OCI-LY1 (cell line): ENCODE results near the gene TMEM236.

Experiments
- H2AFZ ChIP-seq: fragments of 200-600 bp; sonication (generic), shearing (Covaris generic); 2 replicates; pipeline ENCODE4 v1.6.0; 2014; ENCODE audit warnings: antibody characterized with exemption, mild to moderate bottlenecking, low read length
- H3F3A ChIP-seq: fragments of 200-600 bp; sonication (generic), shearing (Covaris generic); 2 replicates; pipeline ENCODE4 v1.6.0; 2014; ENCODE audit warnings: mild to moderate bottlenecking, antibody characterized with exemption, low read length, moderate library complexity; ENCODE audit not compliant: insufficient read depth
- H3K27ac ChIP-seq: fragments of 200-600 bp; sonication (generic); 2 replicates; pipeline ENCODE4 v1.5.1; 2014; ENCODE audit warnings: low read length, mixed run types, mild to moderate bottlenecking, low read depth; ENCODE audit not compliant: poor library complexity, severe bottlenecking
- H3K27me3 ChIP-seq: fragments of 200-600 bp; sonication (generic); 2 replicates; pipeline ENCODE4 v1.6.0; 2014; ENCODE audit warnings: antibody characterized with exemption, mild to moderate bottlenecking, low read length, moderate library complexity; ENCODE audit not compliant: insufficient read depth
- H3K36me3 ChIP-seq: fragments of 200-600 bp; sonication (generic); 2 replicates; pipeline ENCODE4 v1.6.1; 2014; ENCODE audit warnings: mild to moderate bottlenecking, antibody characterized with exemption, low read length, moderate library complexity, mixed read lengths; ENCODE audit not compliant: insufficient read depth
- H3K4me1 ChIP-seq: fragments of 200-600 bp; sonication (generic); 2 replicates; pipeline ENCODE4 v1.5.1; 2014; ENCODE audit warnings: mild to moderate bottlenecking, low read length, moderate library complexity; ENCODE audit not compliant: insufficient read depth, severe bottlenecking
- H3K4me2 ChIP-seq: fragments of 200-600 bp; sonication (generic), shearing (Covaris generic); 2 replicates; pipeline ENCODE4 v1.6.1; 2014; ENCODE audit warnings: low read length
- H3K4me3 ChIP-seq: fragments of 200-600 bp; sonication (generic); 2 replicates; pipeline ENCODE4 v1.5.1; 2014; ENCODE audit warnings: low read length, low read depth, mild to moderate bottlenecking, mixed read lengths; ENCODE audit not compliant: poor library complexity, severe bottlenecking
- H3K79me2 ChIP-seq: fragments of 200-600 bp; shearing (Covaris generic); 2 replicates; pipeline ENCODE4 v1.6.1; 2016; ENCODE audit warnings: mixed run types, low read length, mixed read lengths; ENCODE audit not compliant: insufficient read depth
- H3K9ac ChIP-seq: fragments of 200-600 bp; sonication (generic), shearing (Covaris generic); 2 replicates; pipeline ENCODE4 v1.6.1; 2014; ENCODE audit warnings: mild to moderate bottlenecking, low read length, mixed read lengths
- H3K9me2 ChIP-seq: fragments of 200-600 bp; sonication (generic), shearing (Covaris generic); 2 replicates; pipeline ENCODE4 v1.6.1; 2014; ENCODE audit warnings: low read depth, mild to moderate bottlenecking, low read length, mixed read lengths
- H3K9me3 ChIP-seq: fragments of 200-600 bp; shearing (Covaris generic); 2 replicates; pipeline ENCODE4 v1.6.1; 2014; ENCODE audit warnings: low read length, mixed read lengths
- H4K20me1 ChIP-seq: fragments of 200-600 bp; sonication (generic), shearing (Covaris generic); 2 replicates; pipeline ENCODE4 v1.6.0; 2016; ENCODE audit warnings: mild to moderate bottlenecking, low read length; ENCODE audit not compliant: insufficient read depth
- EZH2 ChIP-seq: fragments of 200-600 bp; sonication (generic), shearing (Covaris generic); IDR thresholded peaks from 2 replicates; pipeline ENCODE4 v1.8.0; 2017; ENCODE audit warnings: borderline replicate concordance, mixed run types, mild to moderate bottlenecking, antibody characterized with exemption, low read length, moderate library complexity, mixed read lengths
- TF ChIP-seq, protein P1 (sequence below): fragments of 200-600 bp; sonication (generic), shearing (Covaris generic); IDR thresholded peaks from 2 replicates; pipeline ENCODE4 v1.5.1; 2017; ENCODE audit warnings: mild to moderate bottlenecking, antibody characterized with exemption, low read length, moderate library complexity, mixed read lengths

The TMEM236 gene

DNA sequence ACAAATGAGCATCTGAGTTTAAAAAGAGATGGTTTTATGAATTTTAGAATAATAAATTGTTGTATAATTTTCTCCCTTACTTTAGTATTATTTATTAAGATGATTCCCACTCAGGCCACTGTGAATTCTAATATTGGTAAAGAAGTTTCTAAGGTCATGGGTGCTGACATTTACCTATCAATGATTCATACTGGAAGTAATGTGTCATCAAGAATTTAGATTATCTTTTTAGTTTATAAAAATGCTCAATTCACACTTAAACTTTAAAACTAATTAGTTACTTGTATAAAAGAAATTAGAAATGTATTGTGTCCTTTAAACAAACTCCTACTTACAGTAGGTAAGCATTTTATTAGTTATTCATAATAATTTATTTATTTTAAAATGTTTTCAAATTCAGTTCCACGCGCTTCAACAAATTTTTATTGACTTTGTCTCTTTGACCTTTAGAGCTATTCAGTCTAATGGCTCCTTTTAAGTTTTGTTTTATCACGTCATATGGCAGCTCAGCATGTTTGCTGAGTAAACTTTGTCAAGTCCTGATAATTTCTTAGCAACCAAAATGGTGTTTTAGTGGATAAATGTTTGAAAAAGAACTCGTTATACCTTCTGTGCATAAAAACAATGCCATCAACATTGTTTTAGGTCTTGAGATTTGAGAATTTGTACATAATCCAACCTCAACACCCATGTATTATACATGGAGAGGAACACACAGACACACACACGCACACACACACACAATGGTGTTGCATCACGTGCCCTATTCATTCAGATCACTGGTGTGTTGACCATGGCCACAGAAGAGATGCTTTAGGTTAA, 42.0 kb downstream of the TMEM236 start:
- no peak for TF ChIP-seq EZH2
- TF ChIP-seq, protein P1, sequence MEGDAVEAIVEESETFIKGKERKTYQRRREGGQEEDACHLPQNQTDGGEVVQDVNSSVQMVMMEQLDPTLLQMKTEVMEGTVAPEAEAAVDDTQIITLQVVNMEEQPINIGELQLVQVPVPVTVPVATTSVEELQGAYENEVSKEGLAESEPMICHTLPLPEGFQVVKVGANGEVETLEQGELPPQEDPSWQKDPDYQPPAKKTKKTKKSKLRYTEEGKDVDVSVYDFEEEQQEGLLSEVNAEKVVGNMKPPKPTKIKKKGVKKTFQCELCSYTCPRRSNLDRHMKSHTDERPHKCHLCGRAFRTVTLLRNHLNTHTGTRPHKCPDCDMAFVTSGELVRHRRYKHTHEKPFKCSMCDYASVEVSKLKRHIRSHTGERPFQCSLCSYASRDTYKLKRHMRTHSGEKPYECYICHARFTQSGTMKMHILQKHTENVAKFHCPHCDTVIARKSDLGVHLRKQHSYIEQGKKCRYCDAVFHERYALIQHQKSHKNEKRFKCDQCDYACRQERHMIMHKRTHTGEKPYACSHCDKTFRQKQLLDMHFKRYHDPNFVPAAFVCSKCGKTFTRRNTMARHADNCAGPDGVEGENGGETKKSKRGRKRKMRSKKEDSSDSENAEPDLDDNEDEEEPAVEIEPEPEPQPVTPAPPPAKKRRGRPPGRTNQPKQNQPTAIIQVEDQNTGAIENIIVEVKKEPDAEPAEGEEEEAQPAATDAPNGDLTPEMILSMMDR, result no peak
- no peaks in the 10 kb centered on the region for H3K79me2 ChIP-seq
- H3K4me3 ChIP-seq, result no peak overlapping the region
- H3F3A ChIP-seq, result no peaks in the 10 kb centered on the region
- no peaks in the 10 kb centered on the region for H3K36me3 ChIP-seq
- no peak overlapping the region for H3K27ac ChIP-seq
- no peaks in the 10 kb centered on the region for H3K27me3 ChIP-seq
- no peaks in the 10 kb centered on the region for H3K4me1 ChIP-seq
- H4K20me1 ChIP-seq, result no peaks in the 10 kb centered on the region
- no peak overlapping the region for H3K9ac ChIP-seq
- H2AFZ ChIP-seq, result no peak overlapping the region
- no peak overlapping the region for H3K4me2 ChIP-seq
- H3K9me3 ChIP-seq, result no peaks in the 10 kb centered on the region
- H3K9me2 ChIP-seq, result no peaks in the 10 kb centered on the region

DNA sequence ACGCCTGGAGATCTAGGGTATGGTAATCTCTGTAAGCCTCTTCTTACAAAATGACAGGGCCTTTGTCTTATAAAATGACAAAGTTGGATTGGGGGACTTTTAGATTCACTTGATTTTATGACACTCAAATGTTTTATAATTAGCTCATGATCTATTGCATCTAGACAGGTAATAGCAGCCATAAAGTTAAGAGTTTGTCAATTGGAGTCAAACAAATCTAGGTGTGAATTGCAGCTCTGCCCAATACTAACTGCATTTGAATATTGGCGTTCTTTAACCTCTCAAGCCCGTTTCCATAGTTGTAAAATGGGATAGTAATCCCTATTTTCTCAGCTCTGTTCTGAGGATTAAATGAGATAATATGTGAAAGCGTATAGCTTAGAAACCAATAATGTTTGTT, 43.1 kb downstream of the TMEM236 start:
- H3K79me2 ChIP-seq, result no peaks in the 10 kb centered on the region
- H3K4me2 ChIP-seq, result no peak overlapping the region
- no peaks in the 10 kb centered on the region for H3K36me3 ChIP-seq
- no peak overlapping the region for H3K4me3 ChIP-seq
- H3F3A ChIP-seq, result no peaks in the 10 kb centered on the region
- H3K9ac ChIP-seq, result no peak overlapping the region
- H3K9me3 ChIP-seq, result no peaks in the 10 kb centered on the region
- TF ChIP-seq EZH2, result no peak
- TF ChIP-seq, protein P1, result no peak
- no peaks in the 10 kb centered on the region for H3K27me3 ChIP-seq
- no peaks in the 10 kb centered on the region for H3K4me1 ChIP-seq
- no peaks in the 10 kb centered on the region for H4K20me1 ChIP-seq
- no peak overlapping the region for H3K27ac ChIP-seq
- H2AFZ ChIP-seq, result no peak overlapping the region
- no peaks in the 10 kb centered on the region for H3K9me2 ChIP-seq

- TF ChIP-seq EZH2, result no peak
- TF ChIP-seq, protein P1, result no peak
- no peaks in the 10 kb centered on the region for H3F3A ChIP-seq
- no peaks in the 10 kb centered on the region for H3K4me1 ChIP-seq
- no peaks in the 10 kb centered on the region for H3K36me3 ChIP-seq
- no peak overlapping the region for H3K9ac ChIP-seq
- H3K9me2 ChIP-seq, result no peaks in the 10 kb centered on the region
- H3K27me3 ChIP-seq, result no peaks in the 10 kb centered on the region
- no peaks in the 10 kb centered on the region for H4K20me1 ChIP-seq
- H3K27ac ChIP-seq, result no peak overlapping the region
- H3K4me2 ChIP-seq, result no peak overlapping the region
- no peak overlapping the region for H3K4me3 ChIP-seq
- H3K79me2 ChIP-seq, result no peaks in the 10 kb centered on the region
- no peak overlapping the region for H2AFZ ChIP-seq
- H3K9me3 ChIP-seq, result no peaks in the 10 kb centered on the region
Measured at GRCh38 chr10:17795813-17796594, 44.0 kb downstream of the TMEM236 start.
